B cell (primary cell): ENCODE data around the gene REPS2. TPM values are rescaled to one million over a fixed set of nuclear protein-coding genes. Genes with fewer than 3 reads are reported as not detected.

ENCODE experiments used
- ATAC-seq: fragments of 200-7000 bp; cut with Tn5 transposase; one replicate; pipeline ENCODE4 v1.10.0; 2021; ENCODE audit warnings: low read depth, mild to moderate bottlenecking, moderate number of reproducible peaks, moderate library complexity
- CTCF ChIA-PET: fragments of 350-600 bp; sonication (Branson Sonifier 250); formaldehyde crosslinking; loops from one replicate; lab custom pipeline; 2021; ENCODE audit warnings: antibody characterized with exemption, inconsistent platforms; lab: Charles Lee
- POLR2A ChIA-PET: fragments of 350-600 bp; sonication (Branson Sonifier 250); formaldehyde crosslinking; loops from one replicate; lab custom pipeline; 2021; ENCODE audit warnings: antibody characterized with exemption; lab: Charles Lee
- DNase-seq: peaks from one replicate; pipeline ENCODE4 v3.0.0; 2013
- H2AFZ ChIP-seq: 2 replicates; pipeline ENCODE4 v1.6.1; 2012; ENCODE audit warnings: mild to moderate bottlenecking, low read depth, low read length; ENCODE audit not compliant: insufficient read depth, poor library complexity, severe bottlenecking
- H3K27ac ChIP-seq, 2 donors: 1 replicate in 1 of 2; 2 replicates in 1 of 2; pipeline ENCODE4 v1.5.1; 2012 to 2013; ENCODE audit warnings: low read length in 2 of 2, mild to moderate bottlenecking in 2 of 2, moderate library complexity in 1 of 2
- H3K27me3 ChIP-seq, 4 experiments: fragments of 200-600 bp in 1 of 4; sonication (generic) in 1 of 4; replicated peaks in 1 of 4; 1 replicate in 2 of 4; 2 replicates in 2 of 4; pipeline versions ENCODE4 v1.6.1 to v1.7.0; 2013 to 2016; ENCODE audit warnings: low read length in 3 of 4, mild to moderate bottlenecking in 2 of 4, mixed read lengths in 1 of 4, moderate library complexity in 1 of 4; ENCODE audit not compliant: insufficient read depth in 4 of 4, control insufficient read depth in 3 of 4; ENCODE audit errors: control extremely low read depth in 1 of 4
- H3K36me3 ChIP-seq, 2 experiments: replicated peaks in 1 of 2; 1 replicate in 1 of 2; 2 replicates in 1 of 2; pipeline versions ENCODE4 v1.6.1 to v1.7.1; 2013; ENCODE audit warnings: low read length in 1 of 2; ENCODE audit not compliant: insufficient read depth in 2 of 2, control insufficient read depth in 1 of 2; ENCODE audit errors: control extremely low read depth in 1 of 2, extremely low read depth in 1 of 2
- H3K4me1 ChIP-seq, 2 donors: fragments of 200-600 bp in 1 of 2; sonication (generic) in 1 of 2; 1 replicate in 1 of 2; 2 replicates in 1 of 2; pipeline versions ENCODE4 v1.5.1 to v1.6.1; 2013 to 2017; ENCODE audit warnings: low read length in 2 of 2; ENCODE audit not compliant: control insufficient read depth in 2 of 2, insufficient read depth in 2 of 2
- H3K4me2 ChIP-seq: replicated peaks from 2 replicates; pipeline ENCODE3; 2012; ENCODE audit warnings: mild to moderate bottlenecking, low read depth, low read length; ENCODE audit not compliant: poor library complexity, severe bottlenecking
- H3K4me3 ChIP-seq, 5 experiments: fragments of 200-600 bp in 1 of 5; sonication (generic) in 1 of 5; 1 replicate in 3 of 5; 2 replicates in 2 of 5; pipeline versions ENCODE4 v1.5.1 to v1.7.0; 2011 to 2016; ENCODE audit warnings: low read length in 4 of 5, mild to moderate bottlenecking in 4 of 5, low read depth in 2 of 5, control low read depth in 1 of 5, moderate library complexity in 1 of 5; ENCODE audit not compliant: insufficient read depth in 1 of 5; ENCODE audit errors: control extremely low read depth in 1 of 5, extremely low read depth in 1 of 5
- H3K79me2 ChIP-seq: fragments of 200-600 bp; sonication (generic); one replicate; pipeline ENCODE4 v1.6.0; 2016; ENCODE audit warnings: low read length; ENCODE audit not compliant: control insufficient read depth, insufficient read depth
- H3K9ac ChIP-seq: fragments of 200-600 bp; sonication (generic); 2 replicates; pipeline ENCODE4 v1.6.1; 2017; ENCODE audit warnings: mild to moderate bottlenecking, low read length, moderate library complexity
- H3K9me3 ChIP-seq, 3 donors: one replicate each; pipeline versions ENCODE4 v1.6.1 to v1.7.1; 2013; ENCODE audit warnings: low read length in 2 of 3; ENCODE audit not compliant: control insufficient read depth in 2 of 3, insufficient read depth in 1 of 3; ENCODE audit errors: control extremely low read depth in 1 of 3
- H4K20me1 ChIP-seq: 2 replicates; pipeline ENCODE4 v1.6.0; 2012; ENCODE audit warnings: mild to moderate bottlenecking, low read length; ENCODE audit not compliant: insufficient read depth, control insufficient read depth, poor library complexity, severe bottlenecking
- H3K27ac Mint-ChIP-seq: one replicate; pipeline ENCODE4 v1.8.0; 2021; ENCODE audit warnings: mixed read lengths
- H3K27me3 Mint-ChIP-seq: one replicate; pipeline ENCODE4 v1.8.0; 2021; ENCODE audit warnings: mixed read lengths
- H3K4me1 Mint-ChIP-seq: one replicate; pipeline ENCODE4 v1.8.0; 2021; ENCODE audit warnings: mixed read lengths
- H3K4me3 Mint-ChIP-seq: one replicate; pipeline ENCODE4 v1.8.0; 2021; ENCODE audit warnings: mixed read lengths
- H3K9me3 Mint-ChIP-seq: one replicate; pipeline ENCODE4 v1.8.0; 2022; ENCODE audit warnings: mixed read lengths; ENCODE audit not compliant: insufficient read depth
- CTCF ChIP-seq: fragments of 200-600 bp; IDR thresholded peaks from one replicate; pipeline ENCODE4 v1.8.0; 2022; ENCODE audit warnings: antibody characterized with exemption, mild to moderate bottlenecking
- EZH2 ChIP-seq: IDR thresholded peaks from 2 replicates; pipeline ENCODE4 v1.6.1; 2012; ENCODE audit warnings: borderline replicate concordance, low read depth, mild to moderate bottlenecking, moderate library complexity, low read length; ENCODE audit not compliant: insufficient read depth, poor library complexity, severe bottlenecking
- WGBS: methylation state at CpG from one replicate; pipeline ENCODE4 v1.1.5; 2013; ENCODE audit warnings: missing lambda C conversion rate; ENCODE audit not compliant: insufficient coverage; 5-methylcytosine and 5-hydroxymethylcytosine counted together
- intact Hi-C: fragments of 100-400 bp; cut with micrococcal nuclease; formaldehyde crosslinking; loops from one replicate; pipeline ENCODE4 v1.10.0; 2022
- polyA plus RNA-seq: library from polyadenylated mRNA; depleted of rRNA; stranded (reverse); fragments of >200 nt; gene quantifications from 2 replicates; pipeline ENCODE4 v1.2.3, GENCODE V29; 2012
- total RNA-seq, 2 donors: library from RNA; stranded (reverse); fragments of 120-200 nt in 1 of 2; gene quantifications; 1 replicate in 1 of 2; 2 replicates in 1 of 2; pipeline versions ENCODE4 v1.2.3 to v1.2.4, GENCODE V29; 2013 to 2022

Gene REPS2
- total and polyA plus RNA-seq, 2 donors (not counting 1 experiment from before 2014, with no cell fraction given): 1.1 to 4.9 TPM

GRCh38 chrX:17030092-17030491, 83.6 kb downstream of the REPS2 start:
- intact Hi-C loops: no loop called here
- H3K4me3 ChIP-seq: no peak overlapping the region
- CTCF ChIA-PET: interaction anchor here (1.0 to 1.9 kb wide), 2 partner anchors 11 to 147 kb away, joined by 3 to 9 read pairs; no protein-coding TSS in a partner anchor
- ATAC-seq (no peak), DNase-seq (peak; percentile 23)
- H3K27me3 ChIP-seq: no peaks in the 10 kb centered on the region
- H3K4me1 ChIP-seq: peaks cover 0 to 3% of the 10 kb centered on the region in 2 donors
- POLR2A ChIA-PET: no interaction called here
- no CpG with 5 or more reads among the region's 4 CpGs for WGBS
- no peaks in the 10 kb centered on the region for H3K9me3 ChIP-seq
- H3K9me3 Mint-ChIP-seq: no peaks in the 10 kb centered on the region
- no peak overlapping the region for H3K27ac Mint-ChIP-seq
- H3K27me3 Mint-ChIP-seq: no peaks in the 10 kb centered on the region
- no peak overlapping the region for H3K27ac ChIP-seq
- no peaks in the 10 kb centered on the region for H3K79me2 ChIP-seq
- H4K20me1 ChIP-seq: no peaks in the 10 kb centered on the region
- H3K36me3 ChIP-seq: no peaks in the 10 kb centered on the region
- TF ChIP-seq EZH2 (no peak), CTCF (no peak)
- H3K4me3 Mint-ChIP-seq: no peak overlapping the region
- no peak overlapping the region for H2AFZ ChIP-seq
- H3K4me1 Mint-ChIP-seq: peaks cover 7% of the 10 kb centered on the region
- no peak overlapping the region for H3K9ac ChIP-seq
- H3K4me2 ChIP-seq: no peak overlapping the region

- ATAC-seq (no peak), DNase-seq (no peak)
- no peaks in the 10 kb centered on the region for H3K27me3 ChIP-seq
- POLR2A ChIA-PET: no interaction called here
- no peak for TF ChIP-seq EZH2
- no peak for TF ChIP-seq CTCF
- CTCF ChIA-PET: interaction anchor here (1.0 to 2.0 kb wide), 3 partner anchors 10 to 148 kb away, joined by 3 to 10 read pairs (median 9); no protein-coding TSS in a partner anchor
- H3K4me1 ChIP-seq: peaks cover 0 to 3% of the 10 kb centered on the region in 2 donors
- no peak overlapping the region for H3K4me2 ChIP-seq
- no peaks in the 10 kb centered on the region for H3K79me2 ChIP-seq
- H3K9ac ChIP-seq: no peak overlapping the region
- no peaks in the 10 kb centered on the region for H3K36me3 ChIP-seq
- no CpG with 5 or more reads among the region's 3 CpGs for WGBS
- no peaks in the 10 kb centered on the region for H4K20me1 ChIP-seq
- no peaks in the 10 kb centered on the region for H3K9me3 ChIP-seq
- Mint-ChIP-seq H3K4me1 (peaks cover 7% of the 10 kb centered on the region), H3K27ac (no peak overlapping the region), H3K4me3 (no peak overlapping the region), H3K9me3 (no peaks in the 10 kb centered on the region), H3K27me3 (no peaks in the 10 kb centered on the region)
- no peak overlapping the region for H3K4me3 ChIP-seq
- no peak overlapping the region for H2AFZ ChIP-seq
- H3K27ac ChIP-seq: no peak overlapping the region
- intact Hi-C loops: no loop called here
These were observed 84.3 kb downstream of the REPS2 start for GRCh38 chrX:17030580-17031270.
